Activated T-cell treated with anti-CD3 and anti-CD28 coated beads, Interleukin-2, amount 50 U/mL, for 24 hours (primary cell): ENCODE results near the gene CBLL2.

Source experiments
- DNase-seq: peaks from one replicate; pipeline ENCODE4 v3.0.0-alpha.2; 2020
- H3K27ac Mint-ChIP-seq: 2 replicates; pipeline ENCODE4 v1.8.0; 2020; ENCODE audit warnings: mild to moderate bottlenecking, mixed read lengths
- H3K27me3 Mint-ChIP-seq: 2 replicates; pipeline ENCODE4 v1.8.0; 2020; ENCODE audit warnings: mixed read lengths
- H3K36me3 Mint-ChIP-seq: 2 replicates; pipeline ENCODE4 v1.8.0; 2020; ENCODE audit warnings: low read depth, mixed read lengths
- H3K4me1 Mint-ChIP-seq: 2 replicates; pipeline ENCODE4 v1.8.0; 2020; ENCODE audit warnings: low read depth, mixed read lengths
- H3K4me3 Mint-ChIP-seq: 2 replicates; pipeline ENCODE4 v1.8.0; 2020; ENCODE audit warnings: mild to moderate bottlenecking, moderate library complexity, mixed read lengths
- H3K9me3 Mint-ChIP-seq: 2 replicates; pipeline ENCODE4 v1.8.0; 2020; ENCODE audit warnings: mixed read lengths

The CBLL2 gene

GRCh38 chrX:22313766-22314165 is 41.1 kb downstream of the CBLL2 start:
- Mint-ChIP-seq H3K4me1 (no peaks in the 10 kb centered on the region), H3K27ac (no peak overlapping the region), H3K9me3 (no peaks in the 10 kb centered on the region), H3K27me3 (peaks cover 28% of the 10 kb centered on the region), H3K4me3 (no peak overlapping the region), H3K36me3 (no peaks in the 10 kb centered on the region)
- no peak for DNase-seq

DNA sequence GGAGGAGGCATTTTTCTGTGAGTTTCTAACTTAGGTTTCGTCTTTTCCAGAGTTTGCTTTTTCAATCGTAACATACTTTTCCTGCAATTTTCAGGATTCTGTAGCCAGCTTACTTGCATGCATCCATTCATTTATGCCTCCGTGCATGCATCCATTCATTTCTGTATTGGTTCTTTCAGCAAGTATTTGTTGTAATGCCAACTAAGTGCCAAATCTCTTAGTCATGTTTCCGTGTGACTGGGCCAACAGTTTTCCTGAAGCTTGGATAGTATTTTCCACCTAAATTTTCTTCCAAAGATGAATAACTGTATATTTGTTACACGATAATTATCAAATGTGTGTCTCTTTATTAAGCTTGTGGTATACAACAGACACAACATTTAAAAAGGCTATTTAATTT is 41.5 kb downstream of the CBLL2 start:
- H3K4me1 Mint-ChIP-seq, result no peaks in the 10 kb centered on the region
- H3K9me3 Mint-ChIP-seq, result no peaks in the 10 kb centered on the region
- no peak for DNase-seq
- no peaks in the 10 kb centered on the region for H3K36me3 Mint-ChIP-seq
- H3K4me3 Mint-ChIP-seq, result no peak overlapping the region
- H3K27me3 Mint-ChIP-seq, result peaks cover 24% of the 10 kb centered on the region
- no peak overlapping the region for H3K27ac Mint-ChIP-seq

DNA sequence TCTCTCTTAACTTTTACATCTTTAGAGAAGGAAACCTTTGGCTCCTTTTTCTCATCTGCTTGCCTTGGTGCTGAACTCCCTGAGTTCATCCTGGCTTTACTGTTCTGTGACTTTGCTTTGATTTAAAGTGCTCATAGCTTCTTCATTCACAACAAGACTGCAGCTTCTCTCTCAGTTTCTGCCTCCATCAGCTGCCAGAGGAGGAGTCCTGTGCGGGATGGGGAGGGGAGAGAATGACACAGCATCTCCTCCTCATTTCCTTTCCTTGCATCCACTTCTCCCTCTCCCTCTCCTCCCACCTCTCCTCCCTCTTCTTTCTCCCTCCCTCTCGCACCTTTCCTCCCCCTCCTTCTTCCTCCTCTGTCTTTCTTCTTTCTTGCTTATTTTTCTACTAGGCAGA is 42.0 kb downstream of the CBLL2 start:
- H3K27ac Mint-ChIP-seq, result no peak overlapping the region
- no peak overlapping the region for H3K4me3 Mint-ChIP-seq
- H3K9me3 Mint-ChIP-seq, result no peaks in the 10 kb centered on the region
- H3K27me3 Mint-ChIP-seq, result peaks cover 24% of the 10 kb centered on the region
- no peaks in the 10 kb centered on the region for H3K36me3 Mint-ChIP-seq
- no peak for DNase-seq
- no peaks in the 10 kb centered on the region for H3K4me1 Mint-ChIP-seq

- H3K36me3 Mint-ChIP-seq, result no peaks in the 10 kb centered on the region
- H3K9me3 Mint-ChIP-seq, result no peaks in the 10 kb centered on the region
- no peak for DNase-seq
- peaks cover 24% of the 10 kb centered on the region for H3K27me3 Mint-ChIP-seq
- no peaks in the 10 kb centered on the region for H3K4me1 Mint-ChIP-seq
- H3K4me3 Mint-ChIP-seq, result no peak overlapping the region
- H3K27ac Mint-ChIP-seq, result no peak overlapping the region
Measured at GRCh38 chrX:22315151-22315550, 42.4 kb downstream of the CBLL2 start.

- no peaks in the 10 kb centered on the region for H3K9me3 Mint-ChIP-seq
- no peaks in the 10 kb centered on the region for H3K4me1 Mint-ChIP-seq
- no peak overlapping the region for H3K4me3 Mint-ChIP-seq
- H3K27ac Mint-ChIP-seq, result no peak overlapping the region
- peaks cover 34% of the 10 kb centered on the region for H3K27me3 Mint-ChIP-seq
- no peaks in the 10 kb centered on the region for H3K36me3 Mint-ChIP-seq
- DNase-seq, result no peak
Measured at GRCh38 chrX:22320236-22320873, 47.6 kb downstream of the CBLL2 start.

- no peak for DNase-seq
- no peaks in the 10 kb centered on the region for H3K4me1 Mint-ChIP-seq
- H3K27me3 Mint-ChIP-seq, result peaks cover 50% of the 10 kb centered on the region
- no peak overlapping the region for H3K4me3 Mint-ChIP-seq
- H3K27ac Mint-ChIP-seq, result no peak overlapping the region
- no peaks in the 10 kb centered on the region for H3K36me3 Mint-ChIP-seq
- H3K9me3 Mint-ChIP-seq, result no peaks in the 10 kb centered on the region
Measured at GRCh38 chrX:22323541-22323940, 50.8 kb downstream of the CBLL2 start.
